ENCODE data around the gene CDK14.
A peak's percentile ranks its signal among the peaks of the same experiment; 100 is the strongest.

The CDK14 gene

GRCh38 chr7:90595801-90596670 lies at the start of gene CDK14:
Gene CDK14, plus strand, starts transcription at chr7:90596321. Its CDS starts 307 bp downstream, at chr7:90596628.
- peak; percentile 85 for DNase-seq

DNA sequence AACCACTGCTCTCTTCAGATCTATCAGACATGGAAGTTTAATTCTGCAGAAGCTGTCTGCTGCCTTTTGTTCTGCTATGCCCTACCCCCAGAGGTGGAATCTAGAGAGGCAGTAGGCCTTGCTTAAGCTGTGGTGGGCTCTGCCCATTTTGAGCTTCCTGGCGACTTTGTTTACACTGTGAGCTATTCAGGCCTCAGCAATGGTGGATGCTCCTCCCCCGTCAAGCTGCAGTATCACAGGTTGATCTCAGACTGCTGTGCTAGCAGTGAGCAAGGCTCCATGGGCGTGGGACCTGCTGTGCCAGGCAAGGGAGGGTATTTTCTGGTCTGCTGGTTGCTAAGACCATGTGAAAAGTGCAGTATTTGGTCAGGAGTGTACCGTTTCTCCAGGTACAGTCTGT lies 45.1 kb upstream of the CDK14 start:
- DNase-seq = peak; percentile 57

GRCh38 chr7:90552521-90552920 lies 43.6 kb upstream of the CDK14 start:
- no peak for DNase-seq

GRCh38 chr7:90560730-90561129 lies 35.4 kb upstream of the CDK14 start:
- no peak for DNase-seq

- DNase-seq = no peak
These were observed 32.8 kb upstream of the CDK14 start for GRCh38 chr7:90563286-90563685.

GRCh38 chr7:90564455-90564854 lies 31.7 kb upstream of the CDK14 start:
- no peak for DNase-seq

GRCh38 chr7:90568213-90568612 lies 27.9 kb upstream of the CDK14 start:
- DNase-seq = no peak

GRCh38 chr7:90569368-90569767 lies 26.8 kb upstream of the CDK14 start:
- no peak for DNase-seq

DNA sequence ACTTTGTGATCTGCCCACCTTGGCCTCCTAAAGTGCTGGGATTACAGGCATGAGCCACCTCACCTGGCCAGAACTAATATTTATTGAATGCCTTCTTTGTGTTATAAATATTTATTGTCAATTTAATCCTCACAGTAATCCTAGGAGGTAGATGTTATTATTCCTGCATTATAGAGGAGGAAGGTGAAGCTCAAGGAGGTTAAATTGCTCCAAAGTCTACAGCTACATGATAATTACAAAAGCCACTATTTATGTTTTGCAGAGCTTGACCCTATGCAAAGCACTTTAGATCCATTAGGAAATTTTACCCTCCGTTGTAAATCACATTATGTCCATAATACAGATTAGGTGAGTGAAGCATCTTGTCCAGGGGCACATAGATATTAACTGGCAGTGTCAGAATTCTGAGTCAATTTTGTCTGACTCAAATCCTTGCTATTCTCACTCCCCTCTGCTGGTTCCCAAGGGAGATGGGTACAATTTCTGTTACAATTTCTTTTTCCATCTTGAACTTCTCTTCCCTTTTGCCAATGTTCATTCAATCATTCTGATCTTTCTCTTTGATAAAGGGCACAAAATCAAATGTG lies 25.7 kb upstream of the CDK14 start:
- DNase-seq = no peak

DNA sequence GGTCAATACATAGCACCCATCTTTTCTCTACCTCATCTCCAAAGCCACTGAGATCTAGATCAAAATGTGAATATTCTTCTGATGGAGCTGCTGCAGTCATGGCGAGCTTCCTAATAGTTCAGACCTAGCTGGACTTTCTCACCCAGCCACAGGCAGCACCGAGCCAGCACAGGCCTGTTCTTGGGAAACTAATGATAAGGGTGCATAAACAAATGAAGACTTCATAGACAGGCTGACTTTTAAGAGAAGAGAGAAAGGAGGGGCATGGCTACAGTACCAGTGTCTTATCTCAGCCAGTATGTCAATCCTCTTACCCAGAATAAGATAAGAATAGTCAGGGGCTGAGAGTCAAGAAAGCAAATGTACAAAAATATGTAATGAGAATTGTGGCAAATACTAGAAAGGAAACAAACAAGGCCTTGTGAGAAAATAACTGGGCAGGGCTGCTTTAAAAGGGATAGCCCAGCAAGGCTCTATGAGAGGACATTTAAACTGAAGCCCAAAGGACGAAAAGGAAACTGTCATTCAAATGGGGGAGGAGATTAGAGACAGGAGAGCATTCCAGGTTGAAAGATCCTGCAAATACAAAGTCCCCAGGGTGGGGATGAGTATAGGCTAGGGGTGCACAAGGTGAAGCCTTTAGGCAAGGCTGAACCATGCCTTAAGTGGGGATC lies 21.8 kb upstream of the CDK14 start:
- DNase-seq = peak; percentile 58

- DNase-seq = no peak
These were observed 21.3 kb upstream of the CDK14 start for GRCh38 chr7:90574820-90575187.

GRCh38 chr7:90579181-90579688 lies 16.9 kb upstream of the CDK14 start:
- DNase-seq = peak; percentile 75

DNA sequence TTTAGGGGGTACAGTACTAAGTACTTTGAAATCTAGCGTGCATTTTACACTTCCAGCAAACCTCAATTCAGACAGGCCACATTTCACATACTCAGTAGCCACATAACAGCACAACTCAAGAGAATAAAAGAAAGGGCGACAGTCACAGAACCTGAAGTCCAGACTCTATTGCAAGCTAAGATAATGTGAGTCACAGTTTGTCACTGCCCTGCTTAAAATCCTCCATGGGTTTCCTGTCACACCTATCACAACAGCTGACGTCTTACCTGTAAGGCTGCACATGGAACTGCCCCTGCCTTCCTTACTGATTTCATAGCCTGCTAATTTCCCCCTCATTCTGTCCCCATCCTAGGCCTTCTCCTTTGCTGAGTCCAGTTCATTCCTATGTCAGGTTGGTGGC lies 16.1 kb upstream of the CDK14 start:
- DNase-seq = no peak

- no peak for DNase-seq
These were observed 14.0 kb upstream of the CDK14 start for GRCh38 chr7:90582164-90582563.

- DNase-seq = no peak
These were observed 11.7 kb upstream of the CDK14 start for GRCh38 chr7:90584378-90584777.

DNA sequence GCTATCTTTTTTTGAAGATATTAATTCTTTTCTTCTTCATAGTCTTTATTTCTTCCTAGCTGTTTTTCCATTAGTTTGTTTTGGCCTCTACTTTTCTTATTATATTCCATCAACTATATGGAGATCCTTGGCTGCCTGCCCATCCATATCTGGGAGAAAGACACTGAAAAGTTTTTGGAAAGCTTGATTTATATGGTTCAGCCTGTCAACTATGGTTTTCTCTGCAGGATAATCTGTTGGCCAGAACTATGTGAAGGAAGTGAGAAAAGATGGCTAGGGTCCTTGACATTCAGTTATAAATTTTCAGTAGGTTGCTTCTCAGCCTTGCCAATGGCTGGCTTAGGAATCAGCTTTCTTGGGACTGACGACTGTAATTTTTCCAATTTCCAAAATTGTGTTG lies 10.0 kb upstream of the CDK14 start:
- no peak for DNase-seq

- no peak for DNase-seq
These were observed 8.4 kb upstream of the CDK14 start for GRCh38 chr7:90587766-90588165.

DNA sequence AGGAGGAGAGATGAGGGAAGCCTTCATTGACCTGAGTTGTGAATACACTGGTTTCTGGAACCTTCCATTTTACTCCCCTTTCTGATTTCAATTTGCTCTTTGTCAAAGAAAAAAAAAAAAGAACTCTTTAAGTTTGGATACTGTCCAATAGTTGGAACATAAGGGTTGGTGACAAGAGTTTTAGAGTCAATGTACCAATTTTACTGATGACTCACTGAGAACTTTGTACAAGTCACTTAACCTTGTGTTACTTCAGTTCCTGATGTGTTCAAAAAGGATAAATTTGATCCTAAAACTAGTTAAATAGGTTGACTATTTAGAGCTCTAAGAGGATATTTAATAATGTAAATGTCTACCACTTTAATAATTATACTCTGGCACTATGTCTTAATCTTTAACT lies 4.1 kb upstream of the CDK14 start:
- DNase-seq = no peak

DNA sequence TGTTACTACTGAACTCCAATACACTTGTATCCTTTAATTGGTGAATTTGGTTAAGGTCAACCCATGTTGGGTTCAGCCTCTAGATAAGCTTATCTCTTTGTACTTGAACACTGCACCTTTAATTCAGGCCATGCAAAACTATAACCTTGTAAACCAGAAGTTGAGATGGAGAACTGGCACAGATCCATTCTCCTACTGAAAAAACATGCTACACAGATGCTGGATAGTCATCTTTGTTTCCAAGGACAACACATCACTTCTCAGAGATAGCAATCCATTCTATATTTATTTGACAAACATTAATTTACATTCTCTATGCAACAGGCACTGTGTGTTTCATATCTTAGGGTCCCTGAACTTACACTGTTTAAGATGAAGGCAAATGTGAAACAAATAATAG lies 2.9 kb upstream of the CDK14 start:
- DNase-seq = no peak

GRCh38 chr7:90594751-90595317 lies 1.3 kb upstream of the CDK14 start:
- DNase-seq = peak; percentile 39

GRCh38 chr7:90595342-90595800 lies 750 bp upstream of the CDK14 start:
- DNase-seq = peak; percentile 57

DNA sequence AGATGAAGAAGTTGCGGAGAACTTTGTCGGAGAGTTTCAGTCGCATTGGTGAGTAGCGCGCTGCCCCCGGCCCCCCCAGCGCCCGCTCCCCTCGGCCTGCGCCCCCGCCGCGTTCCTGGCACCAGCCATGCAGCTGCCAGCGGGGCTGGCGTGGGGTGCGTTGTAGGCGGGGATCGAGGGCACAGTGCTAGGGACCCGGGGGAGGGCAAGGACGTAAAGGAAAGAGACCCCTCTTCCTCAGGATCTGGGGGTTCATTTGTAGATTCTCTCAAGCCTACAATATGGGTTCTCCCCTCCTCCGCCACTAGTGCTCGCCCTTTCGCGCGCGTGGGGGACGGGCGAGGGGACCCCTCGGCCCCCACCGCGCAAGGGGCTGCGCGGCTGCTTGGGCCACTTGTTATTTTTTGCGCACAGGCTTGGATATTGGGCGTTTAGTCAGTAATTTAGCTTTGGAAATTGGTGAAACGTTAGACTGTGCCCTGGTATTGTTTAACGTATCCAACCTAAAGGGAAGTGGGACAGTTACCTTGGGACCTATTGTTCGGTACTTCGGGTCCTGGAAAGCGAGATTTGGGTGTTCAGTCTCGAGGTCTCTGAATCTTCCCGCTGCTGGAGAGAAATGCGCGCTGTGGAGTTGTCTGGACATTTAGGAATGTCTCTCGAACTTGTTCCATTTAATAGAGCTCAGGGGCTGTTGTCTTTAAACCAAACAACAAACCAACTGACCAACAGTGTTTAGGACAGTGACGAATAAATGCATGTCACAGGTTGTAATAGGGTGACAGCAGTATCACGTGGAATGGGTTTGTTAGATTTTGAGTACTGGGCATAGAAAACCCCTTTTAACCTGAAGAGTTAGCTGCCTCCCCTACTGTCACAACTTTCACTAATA lies 796 bp downstream of the CDK14 start:
- DNase-seq = peak; percentile 68
